OCI-LY1 (cell line): Measurements from ENCODE around the gene SLC12A7.

Experiments used
- H2AFZ ChIP-seq: fragments of 200-600 bp; sonication (generic), shearing (Covaris generic); 2 replicates; pipeline ENCODE4 v1.6.0; 2014; ENCODE audit warnings: antibody characterized with exemption, mild to moderate bottlenecking, low read length
- H3F3A ChIP-seq: fragments of 200-600 bp; sonication (generic), shearing (Covaris generic); 2 replicates; pipeline ENCODE4 v1.6.0; 2014; ENCODE audit warnings: mild to moderate bottlenecking, antibody characterized with exemption, low read length, moderate library complexity; ENCODE audit not compliant: insufficient read depth
- H3K27ac ChIP-seq: fragments of 200-600 bp; sonication (generic); 2 replicates; pipeline ENCODE4 v1.5.1; 2014; ENCODE audit warnings: low read length, mixed run types, mild to moderate bottlenecking, low read depth; ENCODE audit not compliant: poor library complexity, severe bottlenecking
- H3K27me3 ChIP-seq: fragments of 200-600 bp; sonication (generic); 2 replicates; pipeline ENCODE4 v1.6.0; 2014; ENCODE audit warnings: antibody characterized with exemption, mild to moderate bottlenecking, low read length, moderate library complexity; ENCODE audit not compliant: insufficient read depth
- H3K36me3 ChIP-seq: fragments of 200-600 bp; sonication (generic); 2 replicates; pipeline ENCODE4 v1.6.1; 2014; ENCODE audit warnings: mild to moderate bottlenecking, antibody characterized with exemption, low read length, moderate library complexity, mixed read lengths; ENCODE audit not compliant: insufficient read depth
- H3K4me1 ChIP-seq: fragments of 200-600 bp; sonication (generic); 2 replicates; pipeline ENCODE4 v1.5.1; 2014; ENCODE audit warnings: mild to moderate bottlenecking, low read length, moderate library complexity; ENCODE audit not compliant: insufficient read depth, severe bottlenecking
- H3K4me2 ChIP-seq: fragments of 200-600 bp; sonication (generic), shearing (Covaris generic); 2 replicates; pipeline ENCODE4 v1.6.1; 2014; ENCODE audit warnings: low read length
- H3K4me3 ChIP-seq: fragments of 200-600 bp; sonication (generic); 2 replicates; pipeline ENCODE4 v1.5.1; 2014; ENCODE audit warnings: low read length, low read depth, mild to moderate bottlenecking, mixed read lengths; ENCODE audit not compliant: poor library complexity, severe bottlenecking
- H3K79me2 ChIP-seq: fragments of 200-600 bp; shearing (Covaris generic); 2 replicates; pipeline ENCODE4 v1.6.1; 2016; ENCODE audit warnings: mixed run types, low read length, mixed read lengths; ENCODE audit not compliant: insufficient read depth
- H3K9ac ChIP-seq: fragments of 200-600 bp; sonication (generic), shearing (Covaris generic); 2 replicates; pipeline ENCODE4 v1.6.1; 2014; ENCODE audit warnings: mild to moderate bottlenecking, low read length, mixed read lengths
- H3K9me2 ChIP-seq: fragments of 200-600 bp; sonication (generic), shearing (Covaris generic); 2 replicates; pipeline ENCODE4 v1.6.1; 2014; ENCODE audit warnings: low read depth, mild to moderate bottlenecking, low read length, mixed read lengths
- H3K9me3 ChIP-seq: fragments of 200-600 bp; shearing (Covaris generic); 2 replicates; pipeline ENCODE4 v1.6.1; 2014; ENCODE audit warnings: low read length, mixed read lengths
- H4K20me1 ChIP-seq: fragments of 200-600 bp; sonication (generic), shearing (Covaris generic); 2 replicates; pipeline ENCODE4 v1.6.0; 2016; ENCODE audit warnings: mild to moderate bottlenecking, low read length; ENCODE audit not compliant: insufficient read depth
- CTCF ChIP-seq: fragments of 200-600 bp; sonication (generic), shearing (Covaris generic); IDR thresholded peaks from 2 replicates; pipeline ENCODE4 v1.5.1; 2017; ENCODE audit warnings: mild to moderate bottlenecking, antibody characterized with exemption, low read length, moderate library complexity, mixed read lengths
- EZH2 ChIP-seq: fragments of 200-600 bp; sonication (generic), shearing (Covaris generic); IDR thresholded peaks from 2 replicates; pipeline ENCODE4 v1.8.0; 2017; ENCODE audit warnings: borderline replicate concordance, mixed run types, mild to moderate bottlenecking, antibody characterized with exemption, low read length, moderate library complexity, mixed read lengths

Gene SLC12A7

GRCh38 chr5:1067141-1068121, 44.4 kb downstream of the SLC12A7 start:
- Histone ChIP-seq H3K4me1 (no peaks in the 10 kb centered on the region), H3K9me3 (no peaks in the 10 kb centered on the region), H3K9me2 (no peaks in the 10 kb centered on the region), H4K20me1 (no peaks in the 10 kb centered on the region), H3K27me3 (no peaks in the 10 kb centered on the region), H2AFZ (no peak overlapping the region), H3K79me2 (no peaks in the 10 kb centered on the region), H3K4me2 (no peak overlapping the region), H3K27ac (no peak overlapping the region), H3F3A (no peaks in the 10 kb centered on the region), H3K9ac (no peak overlapping the region), H3K4me3 (no peak overlapping the region), H3K36me3 (no peaks in the 10 kb centered on the region)
- TF ChIP-seq CTCF (no peak), EZH2 (no peak)

- no peak for TF ChIP-seq EZH2
- no peak for TF ChIP-seq CTCF
These were observed 45.2 kb downstream of the SLC12A7 start for GRCh38 chr5:1066676-1067075.

GRCh38 chr5:1065891-1066650, 45.8 kb downstream of the SLC12A7 start:
- Histone ChIP-seq H3K9me3 (no peaks in the 10 kb centered on the region), H3K9ac (no peak overlapping the region), H4K20me1 (no peaks in the 10 kb centered on the region), H3K4me3 (no peak overlapping the region), H3F3A (no peaks in the 10 kb centered on the region), H3K79me2 (no peaks in the 10 kb centered on the region), H3K4me1 (no peaks in the 10 kb centered on the region), H3K27me3 (no peaks in the 10 kb centered on the region), H3K36me3 (no peaks in the 10 kb centered on the region), H2AFZ (no peak overlapping the region), H3K4me2 (no peak overlapping the region), H3K9me2 (no peaks in the 10 kb centered on the region), H3K27ac (no peak overlapping the region)
- TF ChIP-seq EZH2 = no peak
- TF ChIP-seq CTCF = no peak

More at GRCh38 chr5:1066676-1067075, 45.2 kb downstream of the SLC12A7 start:
- no peak overlapping the region for H3K4me3 ChIP-seq
- no peaks in the 10 kb centered on the region for H3K9me2 ChIP-seq
- H3K9ac ChIP-seq = no peak overlapping the region
- no peaks in the 10 kb centered on the region for H3K9me3 ChIP-seq
- H3K27me3 ChIP-seq = no peaks in the 10 kb centered on the region
- no peaks in the 10 kb centered on the region for H3K36me3 ChIP-seq
- no peak overlapping the region for H2AFZ ChIP-seq
- H4K20me1 ChIP-seq = no peaks in the 10 kb centered on the region
- no peak overlapping the region for H3K4me2 ChIP-seq
- H3F3A ChIP-seq = no peaks in the 10 kb centered on the region
- no peaks in the 10 kb centered on the region for H3K4me1 ChIP-seq
- no peak overlapping the region for H3K27ac ChIP-seq
- H3K79me2 ChIP-seq = no peaks in the 10 kb centered on the region
